GM21515 (cell line): ENCODE results near the gene FAM234B.

ENCODE experiments used
- ATAC-seq: cut with Tn5 transposase; IDR thresholded peaks from one replicate; pipeline ENCODE4 v1.9.1; 2021; ENCODE audit not compliant: unreplicated experiment

Gene FAM234B

DNA sequence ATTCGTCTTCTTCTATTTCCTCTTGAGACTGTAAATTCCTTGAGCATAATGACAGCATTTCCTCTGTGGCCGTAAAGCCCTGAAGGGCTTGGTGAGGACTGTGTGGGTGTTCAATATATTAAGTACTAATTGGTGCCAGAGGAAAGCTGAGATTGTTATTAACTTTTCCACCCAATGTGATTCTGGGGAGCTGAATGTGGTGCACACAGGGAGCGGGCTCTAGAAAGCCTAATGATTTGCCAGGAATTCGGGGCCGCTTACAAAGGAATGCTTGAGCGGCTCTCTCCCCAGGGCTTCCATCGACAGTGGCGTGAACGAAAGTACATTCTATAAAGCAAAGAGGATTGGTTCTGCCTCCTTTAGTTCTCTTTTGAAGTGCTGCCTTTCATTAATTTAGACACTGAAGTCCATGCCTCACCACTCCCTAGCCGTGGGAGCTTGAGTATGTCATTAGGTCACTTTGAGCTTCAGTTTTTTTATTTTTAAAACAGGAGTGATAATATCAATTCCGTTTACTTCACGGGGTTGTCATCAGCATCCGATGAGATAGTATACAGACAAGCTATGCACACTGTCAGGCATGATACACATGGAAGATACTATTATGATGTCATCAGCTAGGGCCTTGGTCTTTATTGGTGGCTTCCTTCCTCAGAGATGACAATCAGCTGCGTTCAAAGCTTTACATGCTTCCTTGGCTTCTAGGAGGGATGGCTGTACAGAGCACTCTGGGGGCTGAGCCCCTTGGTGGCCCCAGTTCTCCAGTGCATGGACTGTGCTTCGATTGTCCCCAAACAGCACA is 70.3 kb downstream of the FAM234B start:
- ATAC-seq: no peak

GRCh38 chr12:13116259-13116658 is 72.1 kb downstream of the FAM234B start:
- no peak for ATAC-seq

GRCh38 chr12:13117029-13117428 is 72.8 kb downstream of the FAM234B start:
- ATAC-seq: no peak

- no peak for ATAC-seq
These were observed 75.6 kb downstream of the FAM234B start for GRCh38 chr12:13119826-13120225.

DNA sequence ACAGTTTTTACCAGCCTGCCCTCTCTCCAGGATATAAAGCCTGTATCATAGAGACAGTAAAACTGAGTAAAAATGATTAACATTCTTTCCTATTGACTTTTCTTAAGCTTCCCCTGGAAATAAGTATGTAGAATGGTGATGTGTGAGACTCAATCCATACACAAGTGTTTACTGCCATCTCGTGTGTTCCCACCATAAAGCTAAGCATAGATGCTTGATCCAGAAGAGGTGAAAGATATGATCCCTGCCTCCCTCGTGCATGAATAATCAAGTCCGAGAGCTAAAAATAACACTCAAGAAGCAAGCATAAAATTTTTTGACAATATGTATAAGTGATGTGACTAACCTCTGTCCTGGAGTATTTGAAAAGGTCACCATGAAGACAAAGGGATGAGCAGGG is 76.2 kb downstream of the FAM234B start:
- ATAC-seq: no peak

DNA sequence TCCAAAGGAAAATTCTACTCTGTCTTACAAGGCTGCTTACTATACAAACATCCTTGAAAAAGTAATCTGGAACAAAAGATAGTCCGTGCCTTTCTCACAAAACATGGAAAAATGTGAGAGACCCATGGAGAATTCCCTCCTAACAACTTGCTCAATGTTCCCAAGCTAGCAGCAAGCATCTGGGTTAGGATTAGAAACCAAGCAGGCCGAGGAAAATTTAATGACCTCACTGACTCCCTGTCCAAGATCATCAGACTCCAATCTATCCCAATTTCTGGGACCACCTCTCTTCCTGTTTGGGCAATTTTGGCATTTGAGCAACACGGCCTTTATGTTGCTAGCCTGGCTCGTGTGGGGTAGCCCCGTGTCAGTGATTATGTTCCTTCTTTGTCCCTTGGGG is 77.4 kb downstream of the FAM234B start:
- no peak for ATAC-seq

DNA sequence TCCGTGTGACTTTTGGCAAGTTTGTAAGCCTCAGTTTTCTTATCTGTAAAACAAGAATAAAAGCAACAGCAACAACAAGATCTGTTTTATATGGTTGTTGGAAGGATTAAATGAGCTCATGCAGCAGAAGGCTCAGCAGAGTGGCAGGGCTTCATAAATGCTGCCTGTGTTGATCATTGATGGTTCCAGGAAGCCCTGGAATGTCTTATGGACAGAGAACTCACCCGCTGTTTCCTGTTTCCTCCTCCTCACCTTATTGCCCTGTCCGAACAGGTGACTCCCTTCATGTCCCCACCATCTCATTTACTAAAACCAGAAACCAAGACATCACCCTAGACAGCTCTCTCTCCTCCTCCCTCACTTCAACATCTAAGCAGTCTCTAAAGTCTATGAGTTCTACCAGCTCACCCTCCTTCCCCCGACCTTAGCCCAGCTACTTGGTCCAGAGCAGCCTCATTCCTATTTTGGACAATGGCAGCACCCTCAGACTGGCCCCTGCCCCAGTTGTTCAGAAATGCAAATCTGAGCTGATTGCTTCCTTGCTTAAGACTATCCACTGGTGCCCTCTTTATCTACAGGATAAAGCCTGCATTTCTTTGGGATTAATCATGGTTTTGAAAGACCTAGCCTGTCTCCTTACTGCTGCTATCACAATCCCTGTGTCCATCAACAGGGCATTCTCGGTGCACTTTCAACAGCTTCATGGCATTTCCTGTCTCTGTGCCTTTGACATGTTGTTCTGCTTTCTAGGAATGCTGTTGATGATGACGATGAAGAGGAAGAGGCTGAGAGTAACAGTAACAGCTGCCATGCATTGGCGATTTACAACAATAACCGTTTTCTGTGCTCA is 80.7 kb downstream of the FAM234B start:
- ATAC-seq: no peak

GRCh38 chr12:13125996-13126395 is 81.8 kb downstream of the FAM234B start:
- ATAC-seq: no peak

DNA sequence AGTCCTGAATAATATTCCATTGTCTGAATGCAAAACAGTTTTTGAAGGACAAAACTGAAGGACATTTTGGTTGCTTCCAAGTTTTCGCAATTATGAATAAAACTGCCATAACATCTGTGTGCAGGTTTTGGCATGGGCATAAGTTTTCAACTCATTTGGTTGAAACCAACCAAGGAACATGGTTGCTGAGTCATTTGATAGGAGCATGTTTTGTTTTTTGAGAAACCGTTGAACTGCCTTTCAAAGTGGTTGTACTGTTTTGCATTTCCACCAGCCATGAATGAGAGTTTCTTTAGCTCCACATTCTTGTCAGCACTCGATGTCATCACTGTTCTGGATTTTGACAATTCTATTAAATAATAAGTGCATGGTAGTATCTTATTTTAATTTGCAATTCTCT is 82.3 kb downstream of the FAM234B start:
- no peak for ATAC-seq

- ATAC-seq: no peak
These were observed 83.3 kb downstream of the FAM234B start for GRCh38 chr12:13127444-13127843.

DNA sequence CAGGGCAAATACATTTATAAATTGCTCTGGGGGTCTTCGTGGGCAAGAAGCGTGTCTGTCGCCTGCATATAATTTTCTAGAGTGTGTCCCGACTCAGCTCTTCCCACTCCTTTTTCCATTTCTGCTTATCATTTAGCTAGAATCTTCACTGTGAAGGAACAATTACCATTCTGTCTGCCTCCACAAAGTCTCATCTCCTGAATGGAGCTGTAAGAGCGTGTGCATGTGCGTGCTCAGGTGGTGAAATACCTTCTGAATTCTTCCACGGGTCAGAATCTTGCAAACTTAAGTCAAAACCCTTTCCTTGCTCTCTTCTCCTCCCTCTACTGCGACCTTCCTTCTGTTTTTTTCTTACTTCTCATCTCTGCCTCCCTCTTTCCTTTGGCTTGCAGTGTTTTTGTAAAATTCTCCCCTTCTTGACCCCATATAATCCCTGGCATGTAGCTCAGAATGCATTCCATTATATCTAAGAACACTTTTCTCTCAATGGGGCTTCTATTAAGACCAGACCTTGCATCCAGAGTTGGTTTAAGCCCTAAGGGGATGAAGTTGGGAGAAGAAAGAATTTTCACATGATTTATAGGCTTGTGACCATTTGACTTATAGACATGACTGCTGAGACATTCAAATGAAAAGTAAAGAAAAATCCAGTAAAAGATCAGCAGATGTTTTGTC is 84.2 kb downstream of the FAM234B start:
- ATAC-seq: no peak

- ATAC-seq: no peak
These were observed 86.8 kb downstream of the FAM234B start for GRCh38 chr12:13130981-13131380.
